H9 (cell line): Measurements from ENCODE around the gene ASCC3. TPM values are rescaled to one million over a fixed set of nuclear protein-coding genes. Genes with fewer than 3 reads are reported as not detected.
A peak's percentile ranks its signal among the peaks of the same experiment; 100 is the strongest.

Experiments
- DNase-seq: peaks from one replicate; pipeline ENCODE4 v3.0.0-alpha.2; 2017
- H2AFZ ChIP-seq: one replicate; pipeline ENCODE4 v1.6.1; 2013; ENCODE audit warnings: mild to moderate bottlenecking, low read length, control low read depth, moderate library complexity
- H2AK5ac ChIP-seq: 2 replicates; pipeline ENCODE4 v1.6.1; 2013; ENCODE audit warnings: low read length, control low read depth, mixed read lengths; ENCODE audit not compliant: insufficient read length
- H2BK120ac ChIP-seq: one replicate; pipeline ENCODE4 v1.6.1; 2013; ENCODE audit warnings: low read depth, mild to moderate bottlenecking, low read length, control low read depth, inconsistent platforms; ENCODE audit not compliant: poor library complexity, severe bottlenecking
- H2BK12ac ChIP-seq: 2 replicates; pipeline ENCODE4 v1.6.1; 2013; ENCODE audit warnings: low read length, control low read depth, mixed read lengths, low read depth; ENCODE audit not compliant: insufficient read length
- H2BK15ac ChIP-seq: 2 replicates; pipeline ENCODE4 v1.6.1; 2013; ENCODE audit warnings: low read depth, low read length, control low read depth
- H2BK20ac ChIP-seq: one replicate; pipeline ENCODE4 v1.6.1; 2013; ENCODE audit warnings: low read depth, mild to moderate bottlenecking, low read length, control low read depth, inconsistent platforms; ENCODE audit not compliant: poor library complexity, severe bottlenecking
- H2BK5ac ChIP-seq: 2 replicates; pipeline ENCODE4 v1.6.1; 2013; ENCODE audit warnings: low read length, control low read depth, mixed read lengths; ENCODE audit not compliant: insufficient read length
- H3K14ac ChIP-seq: 2 replicates; pipeline ENCODE4 v1.6.1; 2013; ENCODE audit warnings: low read length, control low read depth; ENCODE audit not compliant: insufficient read depth
- H3K18ac ChIP-seq: 2 replicates; pipeline ENCODE4 v1.6.1; 2013; ENCODE audit warnings: low read depth, mild to moderate bottlenecking, mixed read lengths, low read length, control low read depth; ENCODE audit not compliant: insufficient read length
- H3K23ac ChIP-seq: 2 replicates; pipeline ENCODE4 v1.6.1; 2013; ENCODE audit warnings: low read length, control low read depth, mixed read lengths, low read depth; ENCODE audit not compliant: insufficient read length
- H3K23me2 ChIP-seq: 2 replicates; pipeline ENCODE4 v1.6.1; 2013; ENCODE audit warnings: low read depth, mild to moderate bottlenecking, mixed read lengths, low read length, control low read depth; ENCODE audit not compliant: insufficient read length, poor library complexity, severe bottlenecking
- H3K27ac ChIP-seq: 2 replicates; pipeline ENCODE4 v1.5.1; 2013; ENCODE audit warnings: low read length, control low read depth, mixed read lengths, low read depth; ENCODE audit not compliant: insufficient read length
- H3K27me3 ChIP-seq: 2 replicates; pipeline ENCODE4 v1.6.1; 2013; ENCODE audit warnings: low read length, control low read depth, inconsistent platforms; ENCODE audit not compliant: insufficient read depth
- H3K4ac ChIP-seq: 2 replicates; pipeline ENCODE4 v1.6.1; 2013; ENCODE audit warnings: low read depth, mild to moderate bottlenecking, control low read depth, inconsistent platforms, low read length, moderate library complexity
- H3K4me1 ChIP-seq: 2 replicates; pipeline ENCODE4 v1.6.1; 2013; ENCODE audit warnings: low read length, control low read depth, inconsistent platforms; ENCODE audit not compliant: insufficient read depth
- H3K4me2 ChIP-seq: 2 replicates; pipeline ENCODE4 v1.6.1; 2013; ENCODE audit warnings: low read length, control low read depth, mixed read lengths; ENCODE audit not compliant: insufficient read length, insufficient read depth
- H3K56ac ChIP-seq: 2 replicates; pipeline ENCODE4 v1.6.1; 2013; ENCODE audit warnings: low read depth, mild to moderate bottlenecking, mixed read lengths, low read length, control low read depth; ENCODE audit not compliant: insufficient read length
- H3K79me1 ChIP-seq: 2 replicates; pipeline ENCODE4 v1.6.1; 2013; ENCODE audit warnings: low read depth, mild to moderate bottlenecking, moderate library complexity, low read length, control low read depth, inconsistent platforms; ENCODE audit not compliant: insufficient read depth, poor library complexity, severe bottlenecking
- H3K79me2 ChIP-seq: 2 replicates; pipeline ENCODE4 v1.6.1; 2013; ENCODE audit warnings: low read length, control low read depth, inconsistent platforms; ENCODE audit not compliant: insufficient read depth
- H3K9ac ChIP-seq: 2 replicates; pipeline ENCODE4 v1.6.1; 2013; ENCODE audit warnings: low read length, control low read depth, mixed read lengths; ENCODE audit not compliant: insufficient read length; ENCODE audit errors: extremely low read depth
- H3K9me3 ChIP-seq: one replicate; pipeline ENCODE4 v1.6.1; 2013; ENCODE audit warnings: low read depth, low read length, inconsistent platforms; ENCODE audit not compliant: control insufficient read depth
- H3T11ph ChIP-seq: one replicate; pipeline ENCODE4 v1.6.1; 2013; ENCODE audit warnings: mild to moderate bottlenecking, low read length, control low read depth, inconsistent platforms
- H4K20me1 ChIP-seq: one replicate; pipeline ENCODE4 v1.6.1; 2013; ENCODE audit not compliant: control insufficient read depth, insufficient read length, insufficient read depth
- H4K5ac ChIP-seq: 2 replicates; pipeline ENCODE4 v1.6.1; 2013; ENCODE audit warnings: low read depth, mild to moderate bottlenecking, mixed read lengths, low read length, control low read depth; ENCODE audit not compliant: insufficient read length
- H4K8ac ChIP-seq: replicated peaks from 2 replicates; pipeline ENCODE4 v1.6.1; 2013; ENCODE audit warnings: low read length, control low read depth, mixed read lengths, low read depth; ENCODE audit not compliant: insufficient read length
- H4K91ac ChIP-seq: 2 replicates; pipeline ENCODE4 v1.6.1; 2013; ENCODE audit warnings: low read depth, mild to moderate bottlenecking, moderate library complexity, mixed read lengths, low read length, control low read depth; ENCODE audit not compliant: insufficient read length
- H3K27ac Mint-ChIP-seq, 3 experiments: 2 replicates in 2 of 3; 3 replicates in 1 of 3; pipeline ENCODE4 v1.8.0; 2020 to 2021; ENCODE audit warnings: mixed read lengths in 3 of 3, mild to moderate bottlenecking in 1 of 3, moderate library complexity in 1 of 3
- H3K27me3 Mint-ChIP-seq: 2 replicates; pipeline ENCODE4 v1.8.0; 2021; ENCODE audit warnings: low read depth, mild to moderate bottlenecking, moderate library complexity, mixed read lengths
- H3K36me3 Mint-ChIP-seq, 3 experiments: 2 replicates in 2 of 3; 3 replicates in 1 of 3; pipeline ENCODE4 v1.8.0; 2020 to 2021; ENCODE audit warnings: low read depth in 3 of 3, mixed read lengths in 3 of 3; ENCODE audit not compliant: insufficient read depth in 1 of 3
- H3K4me1 Mint-ChIP-seq, 2 experiments: 2 replicates each; pipeline ENCODE4 v1.8.0; 2020; ENCODE audit warnings: mixed read lengths in 2 of 2
- H3K4me3 Mint-ChIP-seq, 2 experiments: 2 replicates in 1 of 2; 3 replicates in 1 of 2; pipeline ENCODE4 v1.8.0; 2020 to 2021; ENCODE audit warnings: mild to moderate bottlenecking in 2 of 2, mixed read lengths in 2 of 2, moderate library complexity in 1 of 2
- H3K9me3 Mint-ChIP-seq, 2 experiments: 2 replicates in 1 of 2; 3 replicates in 1 of 2; pipeline ENCODE4 v1.8.0; 2020; ENCODE audit warnings: mild to moderate bottlenecking in 2 of 2, mixed read lengths in 2 of 2, moderate library complexity in 1 of 2
- CTCF ChIP-seq: fragments of 200-600 bp; sonication (generic); conservative IDR thresholded peaks from 3 replicates; pipeline ENCODE4 v1.8.0; 2021; ENCODE audit warnings: antibody characterized with exemption, mild to moderate bottlenecking
- WGBS: extraction: QIAGEN DNeasy Blood & Tissue Kit; methylation state at CpG from one replicate; pipeline ENCODE4 v1.1.7; 2013; ENCODE audit warnings: missing lambda C conversion rate, low lambda C conversion rate, mixed read lengths; ENCODE audit not compliant: insufficient read length; ENCODE audit errors: extremely low coverage; 5-methylcytosine and 5-hydroxymethylcytosine counted together
- total RNA-seq: library from RNA; stranded (reverse); gene quantifications from 2 replicates; pipeline ENCODE4 v1.2.1, GENCODE V29; 2021

Gene ASCC3
- total RNA-seq, 1 experiment from 2014 or later: 63.8 TPM

- Mint-ChIP-seq H3K4me1 (peaks cover 0 to 3% of the 10 kb centered on the region in 2 experiments; a peak in 1 of 4 replicates), H3K36me3 (peaks cover 5 to 9% (median 5%) of the 10 kb centered on the region in 3 experiments; a peak in 6 of 7 replicates), H3K9me3 (no peaks in the 10 kb centered on the region), H3K27ac (peak overlapping the region; percentile 50 to 94 (median 87); a peak in 5 of 7 replicates), H3K4me3 (no peak overlapping the region), H3K27me3 (no peaks in the 10 kb centered on the region)
- Histone ChIP-seq H3K9ac (no peak overlapping the region), H4K91ac (no peak overlapping the region), H2BK15ac (no peak overlapping the region), H2BK5ac (no peak overlapping the region), H4K20me1 (no peaks in the 10 kb centered on the region), H3K4me2 (no peak overlapping the region), H3K23me2 (no peaks in the 10 kb centered on the region), H4K5ac (no peak overlapping the region), H3K27me3 (no peaks in the 10 kb centered on the region), H4K8ac (no peak overlapping the region), H3K23ac (no peak overlapping the region), H2AFZ (no peak overlapping the region), H3K27ac (no peak overlapping the region), H2AK5ac (no peak overlapping the region), H3K14ac (no peak overlapping the region), H3K4me1 (no peaks in the 10 kb centered on the region), H2BK20ac (no peak overlapping the region), H3T11ph (no peak overlapping the region), H2BK120ac (no peak overlapping the region), H3K79me2 (no peaks in the 10 kb centered on the region), H3K9me3 (no peaks in the 10 kb centered on the region), H3K56ac (no peak overlapping the region), H3K18ac (no peak overlapping the region), H3K79me1 (no peaks in the 10 kb centered on the region), H2BK12ac (no peak overlapping the region), H3K4ac (no peak overlapping the region)
- WGBS: no CpG with 5 or more reads among the region's 10 CpGs
- no peak for TF ChIP-seq CTCF
- DNase-seq: no peak
Observed at GRCh38 chr6:100633096-100633777, 247.9 kb downstream of the ASCC3 start.
